Dendritic cell treated with granulocyte-macrophage colony-stimulating factor and Interleukin-4, amounts not matched to agents 40 ng/mL and 50 ng/mL, for 4 days (primary cell): ENCODE results near the gene IWS1.

ENCODE experiments used
- H3K27ac Mint-ChIP-seq: one replicate; pipeline ENCODE4 v1.8.0; 2022; ENCODE audit warnings: mild to moderate bottlenecking, mixed read lengths
- H3K27me3 Mint-ChIP-seq: one replicate; pipeline ENCODE4 v1.8.0; 2022; ENCODE audit warnings: mild to moderate bottlenecking, mixed read lengths
- H3K36me3 Mint-ChIP-seq: one replicate; pipeline ENCODE4 v1.8.0; 2022; ENCODE audit warnings: low read depth, mixed read lengths
- H3K4me1 Mint-ChIP-seq: one replicate; pipeline ENCODE4 v1.8.0; 2022; ENCODE audit warnings: low read depth, mixed read lengths
- H3K4me3 Mint-ChIP-seq: one replicate; pipeline ENCODE4 v1.8.0; 2022; ENCODE audit warnings: mild to moderate bottlenecking, moderate library complexity, mixed read lengths
- H3K9me3 Mint-ChIP-seq: one replicate; pipeline ENCODE4 v1.8.0; 2022; ENCODE audit warnings: mixed read lengths
- intact Hi-C: fragments of 100-400 bp; cut with micrococcal nuclease; formaldehyde crosslinking; loops from one replicate; pipeline ENCODE4 v1.15.0; 2022

Gene IWS1

GRCh38 chr2:127485051-127485693 lies 41.1 kb downstream of the IWS1 start:
- intact Hi-C loops, result no loop called here
- no peak overlapping the region for H3K4me3 Mint-ChIP-seq
- H3K27ac Mint-ChIP-seq, result peak overlapping the region; percentile 38
- H3K4me1 Mint-ChIP-seq, result peaks cover 30% of the 10 kb centered on the region
- no peaks in the 10 kb centered on the region for H3K27me3 Mint-ChIP-seq
- H3K36me3 Mint-ChIP-seq, result peaks cover 99% of the 10 kb centered on the region
- no peaks in the 10 kb centered on the region for H3K9me3 Mint-ChIP-seq

- H3K4me1 Mint-ChIP-seq, result peaks cover 17% of the 10 kb centered on the region
- intact Hi-C loops, result no loop called here
- H3K9me3 Mint-ChIP-seq, result no peaks in the 10 kb centered on the region
- no peaks in the 10 kb centered on the region for H3K27me3 Mint-ChIP-seq
- no peak overlapping the region for H3K27ac Mint-ChIP-seq
- no peak overlapping the region for H3K4me3 Mint-ChIP-seq
- H3K36me3 Mint-ChIP-seq, result peaks cover 72% of the 10 kb centered on the region
These were observed 44.3 kb downstream of the IWS1 start for GRCh38 chr2:127482031-127482430.

GRCh38 chr2:127479866-127480743 lies 46.2 kb downstream of the IWS1 start:
- Mint-ChIP-seq H3K36me3 (peaks cover 69% of the 10 kb centered on the region), H3K27me3 (no peaks in the 10 kb centered on the region), H3K4me3 (no peak overlapping the region), H3K27ac (no peak overlapping the region), H3K9me3 (peaks cover 11% of the 10 kb centered on the region), H3K4me1 (peaks cover 8% of the 10 kb centered on the region)
- intact Hi-C loops, result loop anchor here (2.0 to 5.0 kb wide), 2 partner anchors 155 to 283 kb away; no protein-coding TSS in a partner anchor

GRCh38 chr2:127479219-127479825 lies 47.0 kb downstream of the IWS1 start:
- no peak overlapping the region for H3K4me3 Mint-ChIP-seq
- H3K27me3 Mint-ChIP-seq, result no peaks in the 10 kb centered on the region
- no peaks in the 10 kb centered on the region for H3K4me1 Mint-ChIP-seq
- peaks cover 11% of the 10 kb centered on the region for H3K9me3 Mint-ChIP-seq
- peaks cover 62% of the 10 kb centered on the region for H3K36me3 Mint-ChIP-seq
- no peak overlapping the region for H3K27ac Mint-ChIP-seq
- intact Hi-C loops, result loop anchor here (2.0 to 5.0 kb wide), 2 partner anchors 155 to 282 kb away; no protein-coding TSS in a partner anchor

GRCh38 chr2:127475788-127476187 lies 50.5 kb downstream of the IWS1 start:
- Mint-ChIP-seq H3K27ac (no peak overlapping the region), H3K4me1 (no peaks in the 10 kb centered on the region), H3K36me3 (peaks cover 26% of the 10 kb centered on the region), H3K27me3 (no peaks in the 10 kb centered on the region), H3K9me3 (peaks cover 11% of the 10 kb centered on the region), H3K4me3 (no peak overlapping the region)
- intact Hi-C loops, result loop anchor here (5.0 kb wide), 1 partner anchor 278 kb away; no protein-coding TSS in a partner anchor

- peaks cover 35% of the 10 kb centered on the region for H3K36me3 Mint-ChIP-seq
- intact Hi-C loops, result no loop called here
- H3K27me3 Mint-ChIP-seq, result no peaks in the 10 kb centered on the region
- H3K9me3 Mint-ChIP-seq, result peaks cover 11% of the 10 kb centered on the region
- no peaks in the 10 kb centered on the region for H3K4me1 Mint-ChIP-seq
- no peak overlapping the region for H3K4me3 Mint-ChIP-seq
- H3K27ac Mint-ChIP-seq, result no peak overlapping the region
These were observed 54.0 kb downstream of the IWS1 start for GRCh38 chr2:127472268-127472667.

- no peak overlapping the region for H3K27ac Mint-ChIP-seq
- intact Hi-C loops, result no loop called here
- peaks cover 4% of the 10 kb centered on the region for H3K4me1 Mint-ChIP-seq
- H3K27me3 Mint-ChIP-seq, result no peaks in the 10 kb centered on the region
- peaks cover 11% of the 10 kb centered on the region for H3K9me3 Mint-ChIP-seq
- peaks cover 32% of the 10 kb centered on the region for H3K36me3 Mint-ChIP-seq
- H3K4me3 Mint-ChIP-seq, result no peak overlapping the region
These were observed 54.9 kb downstream of the IWS1 start for GRCh38 chr2:127471286-127471988.

- intact Hi-C loops, result no loop called here
- H3K27ac Mint-ChIP-seq, result no peak overlapping the region
- H3K4me1 Mint-ChIP-seq, result peaks cover 8% of the 10 kb centered on the region
These were observed 56.3 kb downstream of the IWS1 start for GRCh38 chr2:127469974-127470373.

GRCh38 chr2:127469051-127469450 lies 57.2 kb downstream of the IWS1 start:
- Mint-ChIP-seq H3K27ac (no peak overlapping the region), H3K27me3 (no peaks in the 10 kb centered on the region), H3K4me1 (peaks cover 8% of the 10 kb centered on the region), H3K9me3 (no peaks in the 10 kb centered on the region), H3K4me3 (no peak overlapping the region), H3K36me3 (peaks cover 22% of the 10 kb centered on the region)
- intact Hi-C loops, result no loop called here

More at GRCh38 chr2:127469974-127470373, 56.3 kb downstream of the IWS1 start:
- no peaks in the 10 kb centered on the region for H3K9me3 Mint-ChIP-seq
- peaks cover 22% of the 10 kb centered on the region for H3K36me3 Mint-ChIP-seq
- H3K27me3 Mint-ChIP-seq, result no peaks in the 10 kb centered on the region
- no peak overlapping the region for H3K4me3 Mint-ChIP-seq

GRCh38 chr2:127465258-127465657 lies 61.0 kb downstream of the IWS1 start:
- H3K4me1 Mint-ChIP-seq, result peaks cover 8% of the 10 kb centered on the region
- no peak overlapping the region for H3K27ac Mint-ChIP-seq
- intact Hi-C loops, result no loop called here
- no peaks in the 10 kb centered on the region for H3K27me3 Mint-ChIP-seq
- H3K36me3 Mint-ChIP-seq, result peaks cover 22% of the 10 kb centered on the region
- H3K4me3 Mint-ChIP-seq, result no peak overlapping the region
- H3K9me3 Mint-ChIP-seq, result no peaks in the 10 kb centered on the region

GRCh38 chr2:127464470-127465257 lies 61.6 kb downstream of the IWS1 start:
- intact Hi-C loops, result no loop called here
- H3K27ac Mint-ChIP-seq, result no peak overlapping the region
- peaks cover 8% of the 10 kb centered on the region for H3K4me1 Mint-ChIP-seq
- no peaks in the 10 kb centered on the region for H3K27me3 Mint-ChIP-seq
- H3K36me3 Mint-ChIP-seq, result peaks cover 17% of the 10 kb centered on the region
- no peaks in the 10 kb centered on the region for H3K9me3 Mint-ChIP-seq
- no peak overlapping the region for H3K4me3 Mint-ChIP-seq

GRCh38 chr2:127463155-127463991 lies 62.9 kb downstream of the IWS1 start:
- intact Hi-C loops, result no loop called here
- Mint-ChIP-seq H3K36me3 (peaks cover 8% of the 10 kb centered on the region), H3K4me3 (no peak overlapping the region), H3K4me1 (peaks cover 14% of the 10 kb centered on the region), H3K27ac (no peak overlapping the region), H3K9me3 (no peaks in the 10 kb centered on the region), H3K27me3 (no peaks in the 10 kb centered on the region)
